Fibroblast of skin of left quadriceps (primary cell): ENCODE results near the gene TXNL4A.

Experiments
- DNase-seq, 2 experiments: peaks; one replicate each; pipeline ENCODE4 v3.0.0-alpha.2; 2013; ENCODE audit warnings: low read depth in 2 of 2

TXNL4A gene

DNA sequence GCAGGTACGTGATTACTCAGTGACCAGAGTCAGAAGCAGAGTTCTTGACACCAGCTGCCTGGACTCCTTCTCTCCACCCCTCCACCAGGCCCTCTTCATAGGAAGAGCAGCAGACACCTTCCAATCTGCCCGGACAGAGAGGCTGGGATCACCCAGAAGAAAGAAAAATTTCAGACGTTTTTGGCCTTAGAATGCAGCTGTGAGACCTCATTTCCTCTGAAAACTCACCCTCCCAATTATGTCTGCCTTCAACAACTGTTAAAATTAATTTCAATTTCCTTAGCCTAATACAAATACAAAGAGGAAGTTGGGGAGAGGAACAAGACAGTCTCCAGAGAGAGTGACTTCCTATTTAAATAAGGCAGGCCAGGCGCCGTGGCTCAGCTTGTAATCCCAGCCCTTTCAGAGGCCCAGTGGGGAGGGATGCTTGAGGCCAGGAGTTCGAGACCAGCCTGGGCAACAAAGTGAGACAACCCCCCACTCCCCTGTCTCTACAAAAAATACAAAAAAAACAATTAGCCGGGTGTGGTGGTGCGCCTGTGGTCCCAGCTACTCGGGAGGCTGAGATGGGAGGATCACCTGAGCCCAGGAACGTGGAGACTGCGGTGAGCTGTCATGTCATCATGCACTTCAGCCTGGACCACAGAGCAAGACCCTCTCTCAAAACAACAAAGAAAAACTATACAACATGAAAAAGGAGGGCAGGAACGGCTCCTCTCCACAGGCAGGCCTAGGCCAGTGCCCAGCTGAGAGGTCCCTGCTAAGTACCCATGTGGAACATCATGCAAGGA, 38.5 kb downstream of the TXNL4A start:
- no peak for DNase-seq

GRCh38 chr18:79948719-79949411, 39.5 kb downstream of the TXNL4A start:
- DNase-seq, result no peak

DNA sequence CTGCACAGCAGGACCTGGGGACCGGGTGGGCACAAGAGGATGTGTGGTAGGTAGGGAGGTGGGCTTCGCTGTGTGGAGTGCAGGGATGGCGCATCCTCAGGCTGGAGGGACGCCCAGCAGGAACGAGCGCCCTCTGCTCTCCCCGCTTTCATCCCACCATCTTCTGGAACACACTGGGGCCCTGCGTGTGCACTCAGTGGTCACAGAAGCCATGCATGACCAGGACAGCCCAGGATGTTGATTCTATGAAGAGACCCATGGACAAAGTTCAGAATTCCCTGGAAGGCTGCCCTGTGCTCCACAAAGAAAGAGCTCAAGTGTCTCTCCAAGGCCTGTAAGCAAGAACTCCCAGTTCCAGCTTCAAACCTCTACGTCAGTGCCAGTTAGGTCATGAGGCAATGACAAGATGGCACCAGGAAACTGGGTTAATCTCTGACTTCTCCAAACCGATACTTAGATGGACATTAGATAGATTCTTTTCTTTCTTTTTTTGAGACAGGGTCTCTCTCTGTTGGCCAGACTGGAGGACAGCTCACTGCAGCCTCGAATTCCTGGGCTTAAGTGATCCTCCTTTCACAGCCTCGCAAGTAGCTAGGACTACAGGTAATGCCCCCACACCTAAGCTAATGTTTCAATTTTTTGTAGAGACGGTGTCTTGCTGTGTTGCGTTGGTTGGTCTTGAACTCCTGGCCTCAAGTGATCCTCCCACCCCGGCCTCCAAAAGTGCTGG, 40.3 kb downstream of the TXNL4A start:
- DNase-seq, result no peak

DNA sequence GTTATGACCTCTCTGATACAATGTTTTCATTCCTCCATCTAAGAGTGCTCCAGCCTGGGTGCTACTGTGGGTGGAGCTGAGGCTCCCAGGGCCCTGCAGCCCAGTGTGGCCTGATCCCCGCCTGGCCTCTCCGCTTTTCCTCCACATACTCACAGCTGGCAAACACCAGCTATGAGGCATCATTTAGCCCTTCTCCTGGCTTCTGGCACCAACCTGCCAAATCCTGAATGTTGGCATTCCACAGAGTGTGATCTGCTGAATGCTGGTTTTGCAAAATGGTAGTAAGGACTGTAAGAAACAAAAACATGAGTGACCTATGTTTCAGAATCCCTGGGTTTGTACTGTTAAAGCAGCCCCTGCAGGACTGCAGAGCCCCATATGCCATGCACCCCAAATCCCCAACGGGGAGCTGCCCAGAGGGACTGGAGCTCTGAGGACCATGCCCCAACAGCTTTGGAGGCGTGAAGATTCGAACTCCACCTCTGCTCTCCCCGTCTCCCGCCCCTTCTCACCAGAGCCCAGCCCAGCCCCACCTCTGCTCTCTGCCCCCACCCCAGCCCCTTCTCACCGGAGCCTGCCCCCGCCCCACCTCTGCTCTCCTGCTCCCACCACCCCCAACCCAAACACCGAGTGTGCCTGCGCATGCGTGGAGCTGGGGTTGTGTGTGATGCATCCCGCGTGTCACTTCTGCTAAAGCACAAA, 41.2 kb downstream of the TXNL4A start:
- DNase-seq, result no peak

- DNase-seq, result no peak
These were observed 43.0 kb downstream of the TXNL4A start for GRCh38 chr18:79945118-79946042.

- DNase-seq, result no peak
These were observed 43.6 kb downstream of the TXNL4A start for GRCh38 chr18:79944746-79945117.

DNA sequence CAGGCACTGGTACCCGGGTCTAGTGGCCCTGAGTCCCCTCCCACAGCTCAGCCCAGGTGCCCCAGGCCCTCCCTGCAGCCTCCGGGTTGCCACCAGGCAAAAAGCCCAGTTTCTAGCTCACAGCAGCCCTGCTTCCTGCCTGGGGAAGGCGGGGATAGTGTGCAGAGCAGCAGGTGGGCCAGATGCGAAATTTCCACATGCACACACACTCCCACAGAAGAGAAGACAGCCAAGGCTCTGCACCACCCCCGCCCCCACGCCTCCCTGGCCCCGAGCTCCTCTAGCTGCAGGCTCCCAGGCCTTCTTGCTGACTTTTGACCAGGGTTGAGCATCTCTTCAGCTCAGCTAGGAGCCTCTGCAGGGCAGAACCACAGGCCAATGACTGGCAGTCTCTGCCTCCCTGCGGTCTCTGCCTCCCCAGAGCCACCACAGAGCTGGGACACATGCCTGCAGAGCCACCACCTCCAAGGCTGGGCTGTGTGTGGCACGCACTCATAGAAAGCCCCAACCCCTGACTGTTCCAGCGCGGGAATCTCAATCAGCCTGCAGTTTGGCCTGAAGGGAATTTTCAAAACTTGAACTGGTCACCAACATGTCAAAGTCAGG, 44.1 kb downstream of the TXNL4A start:
- no peak for DNase-seq

GRCh38 chr18:79943608-79944125, 44.7 kb downstream of the TXNL4A start:
- DNase-seq, result no peak

DNA sequence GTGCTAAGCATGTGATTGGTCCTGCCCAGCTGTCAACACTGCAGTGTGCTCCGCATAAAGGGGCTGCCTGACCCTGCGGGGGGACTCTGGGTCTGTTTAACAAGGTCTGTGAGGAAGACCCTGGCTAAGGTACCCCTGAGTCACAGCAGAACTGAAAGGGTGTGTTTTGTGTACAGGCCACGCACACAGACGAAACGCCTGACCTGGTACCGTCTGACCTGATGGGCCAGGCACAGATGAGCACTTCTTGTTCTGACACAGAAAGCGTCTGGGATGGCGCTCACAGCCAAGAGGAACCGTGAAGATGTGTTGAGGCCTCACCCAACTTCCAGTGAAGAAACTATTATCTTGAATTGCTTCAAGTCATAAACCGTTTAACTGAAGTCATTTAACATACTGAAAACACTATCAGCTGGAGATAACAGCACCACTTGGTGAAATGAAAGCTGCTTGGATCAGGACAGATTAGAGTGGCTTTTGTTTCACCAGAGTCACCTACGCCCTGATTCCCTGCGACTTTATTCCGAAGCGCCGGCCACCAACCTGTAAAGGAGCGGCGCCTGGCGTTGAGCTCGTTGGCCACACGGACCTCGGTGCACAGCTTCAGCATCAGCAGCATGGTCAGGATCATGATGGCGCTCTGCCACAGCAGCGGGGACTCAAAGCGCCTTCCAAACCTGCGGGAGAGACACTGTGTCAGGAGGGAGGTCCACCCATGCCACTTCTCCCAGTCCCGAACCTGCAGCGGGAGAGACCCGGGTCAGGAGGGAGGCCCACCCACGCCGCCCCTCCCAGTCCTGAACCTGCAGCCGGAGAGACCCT, 45.4 kb downstream of the TXNL4A start:
- no peak for DNase-seq

DNA sequence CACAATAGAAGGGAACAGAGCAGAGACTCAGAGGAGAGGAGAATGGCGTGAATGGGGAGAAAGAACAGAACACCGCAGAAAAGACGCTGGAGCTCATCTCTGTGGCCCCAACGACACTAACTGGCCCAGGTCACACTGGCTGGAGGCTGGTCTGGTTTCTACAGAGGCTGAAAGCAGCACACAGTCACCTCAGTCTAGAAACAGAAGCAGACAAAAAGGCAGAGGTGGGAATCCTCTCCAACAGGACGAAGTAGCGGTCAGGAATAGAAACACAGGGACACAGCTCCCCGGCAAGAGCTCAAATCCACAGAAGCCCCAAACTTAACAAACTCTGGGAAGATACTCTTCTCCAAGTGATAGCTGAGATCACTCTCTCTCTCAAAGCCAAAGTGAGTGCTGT, 46.2 kb downstream of the TXNL4A start:
- DNase-seq, result no peak

DNA sequence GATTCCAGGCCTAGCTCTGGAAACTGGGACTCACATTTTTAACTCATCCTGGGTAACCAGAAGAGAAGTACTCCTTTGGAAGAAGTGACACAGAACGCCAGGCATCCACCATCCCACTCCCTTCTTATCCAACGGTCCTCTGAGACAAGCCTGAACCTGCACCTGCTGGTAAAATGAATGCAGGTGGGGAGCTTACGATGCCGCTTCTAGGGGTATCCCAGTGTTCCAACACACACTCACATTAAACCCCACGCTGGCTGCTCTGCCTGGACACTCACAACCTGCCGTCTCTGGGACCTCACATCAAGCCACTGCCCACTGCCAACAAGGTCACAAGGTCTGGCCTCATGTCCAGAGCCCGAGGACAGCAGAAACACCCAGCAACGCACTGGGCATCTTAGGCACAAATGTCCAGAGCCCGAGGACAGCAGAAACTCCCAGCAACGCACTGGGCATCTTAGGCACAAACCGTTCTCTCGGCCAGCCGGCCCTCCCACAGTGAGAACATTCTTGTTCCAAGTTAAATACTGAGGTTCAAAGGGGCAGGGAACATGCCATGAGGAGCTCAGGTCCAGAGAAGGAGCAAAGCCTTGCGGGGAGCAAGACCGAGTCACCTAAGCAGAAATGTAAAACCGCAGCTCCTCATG, 46.8 kb downstream of the TXNL4A start:
- no peak for DNase-seq

GRCh38 chr18:79940814-79941472, 47.4 kb downstream of the TXNL4A start:
- no peak for DNase-seq

DNA sequence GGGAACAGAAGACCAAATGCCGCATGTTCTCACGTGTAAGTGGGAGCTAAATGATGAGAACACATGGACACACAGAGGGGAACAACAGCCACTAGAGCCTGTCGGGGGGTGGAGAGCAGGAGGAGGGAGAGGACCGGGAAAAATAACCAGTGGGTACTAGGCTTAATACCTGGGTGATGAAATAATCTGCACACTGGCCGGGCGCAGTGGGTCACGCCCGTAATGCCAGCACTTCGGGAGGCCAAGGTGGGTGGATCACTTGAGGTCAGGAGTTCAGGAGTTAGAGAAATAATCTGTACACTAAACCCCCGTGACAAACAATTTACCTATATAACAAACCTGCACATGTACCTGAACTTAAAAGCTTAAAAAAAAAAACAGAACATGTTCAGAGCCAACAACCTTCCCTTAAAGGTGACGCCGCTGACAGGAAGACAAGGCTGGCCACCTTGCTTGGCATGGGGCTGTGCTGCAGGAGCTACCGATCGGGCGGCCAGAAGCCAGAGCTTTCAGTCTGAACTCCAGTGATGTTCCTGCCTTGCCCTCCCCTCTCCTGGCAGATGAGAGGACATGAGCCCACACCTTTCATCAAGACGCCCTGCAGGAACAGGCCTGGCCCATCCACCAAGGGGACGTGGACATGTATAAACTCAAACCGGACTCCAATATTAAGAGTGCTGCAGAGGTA, 48.1 kb downstream of the TXNL4A start:
- DNase-seq, result no peak

DNA sequence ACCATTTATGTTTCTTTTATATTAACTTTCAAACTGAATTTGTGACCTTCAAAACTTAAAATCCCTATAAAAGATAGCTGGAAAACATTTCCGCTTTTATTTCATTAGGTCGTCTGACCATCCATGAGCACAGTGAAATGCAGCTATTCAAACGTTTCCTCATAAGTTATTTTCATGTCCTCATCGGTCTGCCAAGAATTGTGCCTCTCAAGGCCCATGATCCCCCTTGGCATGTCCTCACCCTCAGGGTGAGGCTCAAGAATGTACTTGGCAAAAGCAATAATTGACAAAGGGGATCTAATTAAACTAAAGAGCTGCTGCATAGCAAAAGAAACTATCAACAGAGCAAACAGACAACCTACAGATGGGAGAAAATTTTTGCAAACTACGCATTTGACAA, 49.3 kb downstream of the TXNL4A start:
- DNase-seq, result no peak

GRCh38 chr18:79938196-79938595, 50.2 kb downstream of the TXNL4A start:
- DNase-seq, result no peak

DNA sequence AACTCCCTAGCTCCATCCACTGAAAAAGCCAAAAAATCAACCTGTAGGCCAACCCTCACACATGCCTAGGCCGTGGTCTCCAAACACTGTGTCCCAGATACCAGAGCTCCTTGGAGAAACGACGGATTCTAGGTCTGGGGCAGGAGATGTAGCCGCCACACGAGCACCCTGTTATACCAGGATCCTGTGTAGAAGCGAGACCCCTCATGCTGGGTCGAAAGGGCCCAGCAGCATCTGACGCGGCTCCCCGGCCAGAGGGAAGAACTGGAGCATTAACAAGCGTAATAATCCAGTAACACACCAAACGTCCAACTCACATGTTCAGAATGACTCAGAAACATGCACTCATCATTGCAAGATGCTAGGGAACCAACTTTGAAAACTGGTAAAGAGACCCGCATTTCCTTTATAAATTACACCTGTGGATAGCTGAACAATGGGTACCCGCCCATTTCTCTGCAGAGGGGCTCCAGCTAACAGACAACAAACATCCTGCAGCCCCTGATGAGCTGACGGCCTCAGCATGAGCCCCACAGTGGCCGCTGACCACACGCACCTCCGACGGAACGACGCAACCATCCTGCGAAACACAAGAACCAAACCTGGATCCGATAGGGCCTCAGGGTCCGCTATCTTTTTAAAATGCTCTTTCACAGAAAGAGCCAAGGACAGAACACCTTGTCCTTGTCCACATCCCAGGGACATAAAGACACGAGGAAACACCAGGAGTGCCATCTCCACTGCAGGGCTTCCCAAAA, 51.1 kb downstream of the TXNL4A start:
- no peak for DNase-seq

DNA sequence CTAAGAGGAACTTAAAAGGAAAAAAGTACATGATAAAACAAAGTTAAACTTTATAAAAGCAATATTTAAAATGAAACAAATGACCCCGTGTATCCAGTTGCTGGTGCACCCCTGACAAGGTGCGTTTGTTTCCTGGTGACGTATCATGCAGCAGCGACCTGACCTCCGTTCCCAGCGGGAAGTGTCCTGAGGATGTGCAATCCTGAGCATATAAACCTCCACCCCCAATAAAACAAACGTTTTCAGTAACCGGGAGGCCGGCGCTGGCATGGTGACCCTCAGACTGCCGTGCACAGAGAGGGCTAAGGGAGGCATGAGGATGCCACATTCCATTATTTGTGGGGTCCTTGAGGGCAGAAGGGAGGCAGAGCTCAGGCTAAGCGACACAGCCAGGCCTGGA, 51.7 kb downstream of the TXNL4A start:
- DNase-seq, result no peak
